GM20000 (cell line): ENCODE measurements around the gene SCAMP1.
"Not testable (repeated sequence)": the region's sequence is repeated elsewhere in the genome, so short reads cannot be mapped to it uniquely, and the experiment has no call there.

ENCODE experiments used
- DNase-seq: peaks from one replicate; pipeline ENCODE4 v3.0.0; 2012; ENCODE audit warnings: low spot score
- TF ChIP-seq, protein P1 (sequence below): IDR thresholded peaks from 2 replicates; pipeline ENCODE4 v1.5.1; 2012; ENCODE audit warnings: mild to moderate bottlenecking, control low read depth; ENCODE audit errors: extremely low read depth, missing control alignments

Gene SCAMP1

DNA sequence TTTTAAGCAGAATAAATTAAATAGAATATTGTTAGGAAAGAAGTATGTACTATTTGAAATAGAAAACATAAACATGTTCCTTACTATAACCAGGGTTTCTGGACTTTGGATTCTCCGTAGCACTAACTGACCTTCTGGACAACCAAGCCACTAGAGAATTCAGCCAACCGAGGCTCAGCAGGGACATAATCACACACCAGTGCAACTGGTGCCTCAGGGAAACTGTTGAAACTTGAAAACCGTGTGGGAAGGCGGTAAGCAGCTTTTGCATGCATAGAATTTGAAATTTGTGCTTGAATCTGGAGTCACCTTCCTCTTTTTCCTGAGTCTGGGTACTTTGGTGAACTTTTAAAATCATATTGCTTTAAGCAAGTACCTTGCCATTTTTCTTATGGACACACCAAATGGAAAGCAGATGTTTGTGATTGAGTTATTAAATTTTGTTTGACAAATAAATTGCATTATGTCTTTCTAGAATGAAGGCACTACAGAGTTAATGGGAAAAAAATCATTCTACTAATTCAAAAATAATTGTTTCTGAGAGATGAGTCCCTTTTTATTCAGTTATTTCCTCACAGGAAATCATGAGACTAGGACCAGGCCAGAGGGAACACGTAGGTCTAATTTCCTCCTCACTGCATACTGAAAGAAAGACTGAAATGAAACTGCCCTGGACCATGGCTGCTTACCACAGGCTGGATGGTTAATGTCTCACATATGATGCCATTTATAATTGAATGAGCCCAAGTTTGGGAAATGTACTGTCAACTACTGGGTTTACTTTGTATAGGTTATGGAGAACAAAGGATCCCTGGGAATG lies 20.6 kb upstream of the SCAMP1 start:
- no peak for DNase-seq
- TF ChIP-seq, protein P1, sequence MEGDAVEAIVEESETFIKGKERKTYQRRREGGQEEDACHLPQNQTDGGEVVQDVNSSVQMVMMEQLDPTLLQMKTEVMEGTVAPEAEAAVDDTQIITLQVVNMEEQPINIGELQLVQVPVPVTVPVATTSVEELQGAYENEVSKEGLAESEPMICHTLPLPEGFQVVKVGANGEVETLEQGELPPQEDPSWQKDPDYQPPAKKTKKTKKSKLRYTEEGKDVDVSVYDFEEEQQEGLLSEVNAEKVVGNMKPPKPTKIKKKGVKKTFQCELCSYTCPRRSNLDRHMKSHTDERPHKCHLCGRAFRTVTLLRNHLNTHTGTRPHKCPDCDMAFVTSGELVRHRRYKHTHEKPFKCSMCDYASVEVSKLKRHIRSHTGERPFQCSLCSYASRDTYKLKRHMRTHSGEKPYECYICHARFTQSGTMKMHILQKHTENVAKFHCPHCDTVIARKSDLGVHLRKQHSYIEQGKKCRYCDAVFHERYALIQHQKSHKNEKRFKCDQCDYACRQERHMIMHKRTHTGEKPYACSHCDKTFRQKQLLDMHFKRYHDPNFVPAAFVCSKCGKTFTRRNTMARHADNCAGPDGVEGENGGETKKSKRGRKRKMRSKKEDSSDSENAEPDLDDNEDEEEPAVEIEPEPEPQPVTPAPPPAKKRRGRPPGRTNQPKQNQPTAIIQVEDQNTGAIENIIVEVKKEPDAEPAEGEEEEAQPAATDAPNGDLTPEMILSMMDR, result no peak

DNA sequence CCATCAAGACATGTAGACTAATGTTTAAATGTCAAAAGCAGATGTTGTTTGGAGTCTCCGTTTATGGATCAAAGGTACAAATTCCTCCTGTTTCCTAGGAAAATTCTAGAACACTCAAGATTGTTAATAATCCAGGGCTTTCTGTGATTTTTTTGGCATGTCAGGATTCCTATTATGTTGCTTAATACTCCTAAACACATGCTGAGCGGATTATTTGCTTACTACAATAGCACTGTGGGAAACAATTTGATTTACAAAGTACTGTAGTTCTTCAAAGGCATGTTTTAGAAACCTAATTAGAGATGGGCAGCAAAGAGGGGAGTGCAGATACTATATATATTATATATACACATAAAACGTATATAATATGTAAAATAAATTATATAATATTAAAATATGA lies 19.0 kb upstream of the SCAMP1 start:
- TF ChIP-seq, protein P1, result no peak
- no peak for DNase-seq

DNA sequence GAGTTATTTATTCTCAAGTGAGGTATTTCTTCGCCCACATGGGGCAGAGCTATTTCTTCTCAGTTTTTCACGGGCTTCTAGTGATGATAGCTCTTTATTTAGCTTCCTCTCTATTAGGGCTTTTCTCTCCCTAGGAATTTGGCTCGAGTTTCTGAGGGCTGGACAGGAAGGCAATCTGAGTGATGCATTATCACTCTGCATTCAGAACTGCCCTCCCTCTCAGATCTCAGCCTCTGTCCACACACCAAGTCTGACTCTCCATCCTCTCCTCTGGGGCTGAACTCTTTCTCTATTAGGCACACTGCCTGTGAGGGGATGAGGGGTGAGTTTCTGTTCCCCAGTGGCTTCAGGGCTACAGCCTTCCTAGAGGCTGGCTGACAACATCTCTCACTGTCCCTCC lies 14.9 kb upstream of the SCAMP1 start:
- DNase-seq, result no peak
- TF ChIP-seq, protein P1, result no peak

DNA sequence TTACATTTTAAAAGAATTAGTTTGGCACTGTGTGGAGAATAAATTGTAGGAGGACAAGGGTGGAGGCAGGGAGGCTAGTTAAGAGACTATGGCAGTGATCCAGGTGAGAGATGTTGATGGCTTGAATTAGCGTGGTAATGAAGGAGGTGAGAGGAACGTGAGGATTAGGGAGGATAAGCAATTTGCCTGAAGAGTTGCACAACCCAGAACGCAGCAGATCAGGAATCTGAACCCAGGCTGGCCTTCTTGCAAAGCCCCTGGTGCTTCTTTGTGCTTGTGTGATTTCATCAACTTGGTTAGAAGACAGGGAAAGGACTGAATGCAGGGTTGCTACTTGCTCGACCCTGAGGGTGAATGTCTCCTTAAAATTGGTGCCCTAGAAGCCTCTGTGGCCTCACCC lies 6.9 kb upstream of the SCAMP1 start:
- DNase-seq, result no peak
- TF ChIP-seq, protein P1, result no peak

DNA sequence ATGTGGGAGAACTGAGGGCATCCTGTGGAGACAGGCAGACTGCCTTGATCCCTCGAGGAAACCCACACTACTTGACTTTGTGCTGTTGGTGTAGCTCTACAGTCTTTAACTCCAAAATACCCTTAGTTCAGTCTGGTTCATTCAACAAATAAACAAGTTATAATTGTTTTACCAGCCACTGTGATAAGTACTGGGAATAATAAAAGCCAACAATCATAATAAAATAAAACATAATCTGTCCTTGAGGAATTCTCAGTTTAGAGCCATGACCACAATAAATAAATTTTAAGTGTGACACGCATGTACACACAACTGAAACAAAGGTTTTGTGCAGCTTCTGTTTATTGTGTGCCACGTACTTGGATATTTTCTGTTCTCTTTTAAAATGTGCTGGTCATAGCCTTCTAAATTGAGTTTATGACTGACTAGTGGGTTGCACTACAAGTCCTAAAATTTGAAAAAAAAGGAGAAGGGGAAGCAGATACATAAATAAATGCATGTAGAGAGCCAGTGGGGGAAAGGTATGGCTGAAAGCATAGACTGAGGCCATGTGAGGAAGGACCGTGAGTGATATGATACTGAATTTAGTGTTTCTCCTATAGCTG lies 6.2 kb upstream of the SCAMP1 start:
- no peak for DNase-seq

DNA sequence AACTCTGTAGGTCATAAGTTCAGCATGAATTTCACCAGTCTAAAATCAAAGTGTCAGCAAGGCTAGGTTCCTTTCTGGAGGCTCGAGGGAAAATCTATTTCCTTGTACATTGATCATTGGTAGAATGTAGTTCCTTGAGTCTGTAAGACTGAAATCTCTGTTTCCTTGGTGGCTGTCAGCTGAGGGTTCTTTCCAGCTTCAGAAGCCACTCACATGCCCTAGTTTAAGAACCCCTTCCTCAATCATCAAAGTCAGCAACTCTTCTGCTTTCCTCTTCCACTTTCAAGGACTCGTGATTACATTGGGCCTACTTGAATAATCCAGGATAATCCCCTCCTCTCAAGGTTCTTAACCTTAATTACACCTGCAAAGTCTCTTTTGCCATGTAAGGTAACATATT lies 4.9 kb upstream of the SCAMP1 start:
- DNase-seq, result no peak
- TF ChIP-seq, protein P1, result no peak

More for the DNA sequence above, 6.2 kb upstream of the SCAMP1 start:
- TF ChIP-seq, protein P1, result no peak

DNA sequence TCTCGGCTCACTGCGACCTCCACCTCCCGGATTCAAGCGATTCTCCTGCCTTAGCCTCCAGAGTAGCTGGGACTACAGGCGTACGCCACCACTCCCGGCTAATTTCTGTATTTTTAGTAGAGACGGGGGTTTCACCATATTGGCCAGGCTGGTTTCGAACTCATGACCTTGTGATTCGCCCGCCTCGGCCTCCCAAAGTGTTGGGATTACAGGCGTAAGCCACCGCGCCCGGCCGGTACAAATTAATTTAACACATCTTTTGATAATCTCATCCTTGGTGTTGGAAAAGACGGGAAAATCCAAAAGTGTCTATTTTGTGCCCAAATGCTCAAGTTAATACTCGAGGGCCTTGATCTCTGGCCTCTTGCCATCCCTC lies 974 bp upstream of the SCAMP1 start:
- DNase-seq, result not testable (repeated sequence)

DNA sequence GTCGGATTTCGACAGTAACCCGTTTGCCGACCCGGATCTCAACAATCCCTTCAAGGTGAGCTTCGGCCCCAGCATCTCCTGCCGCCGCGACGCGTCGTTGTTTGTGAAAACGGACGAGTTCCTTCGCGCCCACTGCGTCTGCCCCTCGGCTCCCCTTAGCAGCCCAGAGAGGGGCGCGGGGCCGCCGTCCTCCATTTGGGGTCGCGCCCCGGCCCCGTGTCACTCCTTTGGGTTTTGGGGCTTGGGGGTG lies 182 bp downstream of the SCAMP1 start:
- no peak for DNase-seq
- TF ChIP-seq, protein P1, result no peak
